GM21529 (cell line): ENCODE measurements around the gene RTKN2.
"Not testable (repeated sequence)": the region's sequence is repeated elsewhere in the genome, so short reads cannot be mapped to it uniquely, and the experiment has no call there.

Experiments
- ATAC-seq: cut with Tn5 transposase; IDR thresholded peaks from one replicate; pipeline ENCODE4 v1.9.1; 2021; ENCODE audit not compliant: unreplicated experiment

The RTKN2 gene

DNA sequence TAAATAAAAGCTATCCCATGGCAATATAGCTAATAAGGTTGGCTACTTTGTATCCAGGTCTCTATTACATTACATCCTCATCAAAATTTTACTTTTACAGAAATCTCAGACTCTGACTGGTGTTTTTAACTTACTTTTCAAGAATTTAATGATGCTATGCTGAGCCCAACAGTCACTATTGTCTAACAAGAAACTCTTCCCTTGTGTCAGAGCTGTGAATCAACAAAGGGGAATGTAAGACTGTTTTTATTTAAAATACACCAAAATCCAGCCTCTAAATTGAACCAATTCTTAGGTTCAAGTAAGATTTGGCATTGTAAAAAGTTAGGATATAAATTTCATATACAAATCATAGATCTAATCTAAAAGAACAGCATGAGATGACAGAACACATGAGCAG lies 7.0 kb downstream of the RTKN2 start:
- no peak for ATAC-seq

DNA sequence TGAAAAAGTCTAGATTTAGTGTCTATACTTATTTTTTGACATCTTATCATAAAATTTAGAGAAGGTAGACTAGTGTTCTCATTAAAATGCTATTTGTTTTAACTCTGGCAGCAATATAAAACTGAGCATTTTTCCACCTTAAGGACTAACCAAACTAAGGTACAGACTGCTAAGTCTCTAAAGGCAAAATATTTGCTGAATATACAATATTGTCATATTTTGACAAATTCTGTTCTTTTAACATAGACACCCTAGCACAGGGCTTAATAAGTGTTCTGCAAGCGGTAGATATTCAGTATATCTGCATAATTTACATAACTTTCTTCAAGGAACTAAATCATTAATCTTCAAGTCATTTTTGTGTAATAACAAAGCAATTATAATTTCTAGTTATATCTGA lies 8.6 kb downstream of the RTKN2 start:
- ATAC-seq: no peak

DNA sequence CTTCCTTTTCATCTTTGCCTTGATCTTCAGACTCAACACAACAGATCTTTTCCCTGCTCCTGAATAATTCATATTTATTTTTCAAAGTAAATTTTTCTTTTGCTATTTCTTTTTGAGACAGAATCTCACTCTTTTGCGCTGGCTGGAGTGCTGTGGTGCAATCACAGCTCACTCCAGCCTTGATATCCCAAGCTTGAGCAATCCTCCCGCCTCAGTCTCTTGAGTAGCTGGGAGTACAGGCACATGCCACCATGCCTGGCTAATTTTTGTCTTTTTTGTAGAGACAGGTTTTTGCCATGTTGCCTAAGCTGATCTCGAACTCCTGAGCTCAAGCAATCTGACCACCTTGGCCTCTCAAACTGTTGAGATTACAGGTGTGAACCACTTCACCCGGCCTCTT lies 9.2 kb downstream of the RTKN2 start:
- ATAC-seq: no peak

DNA sequence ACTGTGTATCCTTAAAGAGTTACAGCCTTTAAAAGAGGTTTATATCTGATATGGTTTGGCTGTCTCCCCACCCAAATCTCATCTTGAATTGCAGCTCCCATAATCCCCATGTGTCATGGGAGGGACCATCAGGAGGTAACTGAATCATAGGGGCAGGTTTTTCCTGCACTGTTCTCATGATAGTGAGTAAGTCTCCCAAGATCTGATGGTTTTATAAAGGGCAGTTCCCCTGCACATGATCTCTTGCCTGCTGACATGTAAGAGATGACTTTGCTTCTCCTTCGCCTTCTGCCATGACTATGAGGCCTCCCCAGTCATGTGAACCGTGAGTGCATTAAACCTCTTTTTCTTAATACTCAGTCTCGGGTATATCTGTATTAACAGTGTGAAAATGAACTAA lies 9.7 kb downstream of the RTKN2 start:
- ATAC-seq: no peak

DNA sequence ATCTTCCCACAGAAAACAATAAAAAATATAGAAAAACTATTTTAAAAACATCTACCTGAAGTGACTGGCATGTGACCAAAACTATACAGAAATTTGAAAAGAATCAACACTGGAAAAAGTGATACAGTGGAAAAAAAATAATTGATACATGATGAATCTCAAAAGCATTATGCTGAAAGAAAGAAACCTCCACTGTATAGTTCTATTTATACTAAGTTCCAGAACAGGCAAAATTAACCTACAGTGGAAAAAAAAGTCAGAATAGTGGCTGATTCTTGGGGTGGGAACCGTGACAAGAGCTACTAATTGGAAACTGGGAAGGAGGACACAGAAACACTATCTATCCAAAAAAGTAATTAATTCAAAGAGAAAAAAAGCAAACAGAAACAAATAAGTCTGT lies 14.9 kb downstream of the RTKN2 start:
- ATAC-seq: no peak

DNA sequence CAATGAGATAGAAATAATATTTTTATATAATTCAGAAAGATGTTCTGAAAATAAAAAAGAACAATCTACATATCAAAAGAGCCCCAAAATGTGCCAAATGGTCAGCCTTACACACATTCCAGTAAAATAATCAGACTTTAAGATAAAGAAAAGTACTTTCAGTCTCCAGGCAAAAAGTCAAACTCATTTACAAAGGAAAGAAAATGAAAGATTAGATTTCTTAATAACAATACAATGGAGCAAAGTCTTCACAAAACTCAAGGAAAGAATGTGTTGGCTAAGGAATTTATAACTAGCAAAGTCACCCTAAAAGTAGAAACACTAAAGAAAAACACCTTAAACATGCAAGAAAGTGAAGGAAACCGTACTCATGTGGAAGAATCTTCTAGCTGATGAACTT lies 16.6 kb downstream of the RTKN2 start:
- no peak for ATAC-seq

DNA sequence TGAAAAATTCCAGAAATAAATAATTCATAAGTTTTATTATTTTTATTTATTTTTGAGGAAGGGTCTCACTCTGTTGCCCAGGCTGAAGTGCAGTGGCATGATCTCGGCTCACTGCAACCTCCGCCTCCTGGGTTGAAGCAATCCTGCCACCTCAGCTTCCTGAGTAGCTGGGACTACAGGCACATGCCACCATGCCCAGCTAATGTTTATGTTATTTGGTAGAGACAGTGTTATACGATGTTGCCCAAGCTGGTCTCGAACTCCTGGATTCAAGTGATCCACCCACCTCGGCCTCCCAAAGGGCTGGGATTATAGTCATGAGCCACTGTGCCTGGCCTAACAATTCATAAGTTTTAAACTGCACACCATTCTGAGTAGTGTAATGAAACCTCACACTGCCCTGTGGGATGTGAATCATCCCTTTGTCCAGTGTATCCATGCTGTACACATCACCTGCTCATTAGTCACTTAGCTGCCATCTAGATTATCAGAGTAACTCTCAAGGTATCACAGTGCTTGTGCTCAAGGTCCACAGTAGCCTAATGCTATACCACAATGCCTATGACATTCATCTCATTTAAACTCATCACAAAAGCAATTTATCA lies 17.9 kb downstream of the RTKN2 start:
- ATAC-seq: no peak

DNA sequence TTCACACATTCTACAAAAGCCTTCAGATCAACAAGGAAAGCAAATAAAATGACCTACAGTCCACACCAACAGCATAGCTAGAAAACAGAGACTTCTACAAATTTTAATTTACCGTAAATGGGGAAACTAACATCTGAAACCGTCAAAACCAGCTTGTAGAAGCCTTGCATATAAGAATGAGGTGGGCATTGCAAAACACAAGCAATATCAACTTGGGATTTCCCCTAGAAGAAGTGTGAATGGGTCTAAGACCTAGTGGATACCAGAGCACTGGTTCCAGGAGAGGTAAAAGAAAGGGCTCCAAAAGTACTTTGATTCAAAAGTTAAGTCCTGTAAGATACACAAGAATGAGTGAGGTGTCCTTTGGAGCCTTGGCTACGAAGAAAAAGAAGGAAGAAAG lies 18.7 kb downstream of the RTKN2 start:
- ATAC-seq: no peak

DNA sequence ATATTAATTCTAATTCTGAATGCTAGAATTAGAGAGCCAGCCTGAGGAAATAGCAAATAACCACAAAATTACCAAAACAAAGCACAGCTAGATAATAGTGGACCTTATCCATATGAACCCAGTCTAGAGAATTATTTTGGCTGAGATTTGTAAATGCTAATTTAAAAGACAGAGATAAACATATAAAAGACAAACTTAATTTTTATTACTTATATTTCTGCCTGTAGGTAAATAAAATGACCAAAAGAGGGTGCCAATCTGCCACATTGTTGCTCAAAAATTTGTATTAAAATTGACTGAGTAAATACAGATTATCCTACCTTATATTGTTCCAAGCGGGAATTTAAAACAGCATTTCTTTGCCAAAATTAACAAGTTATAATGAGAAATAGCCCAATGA lies 20.2 kb downstream of the RTKN2 start:
- ATAC-seq: no peak

DNA sequence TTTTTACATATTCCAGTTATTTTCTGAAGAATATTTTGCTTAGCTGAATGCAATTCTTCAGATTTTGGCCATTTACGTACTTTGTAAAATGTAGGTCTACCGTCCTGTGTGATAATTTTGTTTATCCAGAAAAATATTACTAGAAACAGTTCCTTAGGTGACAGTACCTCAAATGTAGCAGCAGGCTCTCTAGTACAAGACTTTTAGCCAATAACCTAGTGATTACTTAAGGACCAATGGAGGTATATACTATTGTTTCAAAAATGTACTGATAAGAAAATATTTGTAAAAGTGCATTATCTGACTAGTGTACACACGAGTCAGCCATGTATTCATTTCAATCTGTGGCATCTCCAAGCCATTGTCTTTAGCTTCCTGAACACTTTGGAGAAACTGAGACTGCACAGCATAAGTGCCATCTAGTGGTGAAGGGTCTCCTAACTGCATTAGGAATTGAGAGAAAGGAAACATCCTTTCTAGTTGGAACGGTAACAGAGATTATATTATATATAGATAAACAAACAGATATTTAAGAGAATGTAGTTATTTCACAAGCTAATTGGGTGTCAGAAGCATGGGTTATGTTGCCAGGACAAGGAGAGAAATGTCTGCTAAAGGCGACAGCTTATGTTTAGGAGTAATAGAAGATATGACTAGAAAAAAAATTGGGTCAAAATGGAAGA lies 23.7 kb downstream of the RTKN2 start:
- ATAC-seq: peak; percentile 69

DNA sequence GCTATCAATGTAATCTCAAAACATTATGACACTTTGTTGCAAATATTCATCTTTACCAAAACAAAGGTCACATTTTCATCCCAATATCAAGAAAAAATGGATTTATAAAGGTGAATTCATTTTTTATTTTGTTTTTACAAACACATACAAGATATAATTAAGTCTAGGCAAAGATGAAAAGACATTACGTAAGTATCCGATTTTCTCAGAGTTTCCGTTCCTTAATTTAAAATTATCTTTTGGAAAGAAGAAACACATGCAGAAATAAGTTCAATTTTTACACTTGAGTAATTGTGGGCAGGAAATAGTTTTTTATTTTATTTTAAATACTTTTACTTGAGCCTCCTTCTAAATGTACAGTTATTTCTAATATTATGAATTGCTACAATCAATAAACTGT lies 24.6 kb downstream of the RTKN2 start:
- no peak for ATAC-seq

DNA sequence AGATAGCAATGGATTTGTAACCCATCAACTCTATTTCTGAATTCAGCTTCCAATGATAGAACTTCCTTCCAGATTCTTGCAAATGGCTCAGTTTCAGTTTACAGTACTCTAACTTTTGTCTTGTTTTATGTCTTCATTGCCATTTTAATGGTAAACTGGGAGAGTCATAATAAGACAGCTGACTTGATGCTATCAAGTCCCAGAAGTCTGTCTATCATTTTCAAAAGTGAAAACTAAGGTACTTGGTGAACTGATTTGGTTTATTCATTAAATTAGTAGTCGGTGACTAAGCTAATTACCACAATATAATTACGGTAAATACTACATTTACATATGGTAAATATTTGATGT lies 25.0 kb downstream of the RTKN2 start:
- ATAC-seq: peak; percentile 38

DNA sequence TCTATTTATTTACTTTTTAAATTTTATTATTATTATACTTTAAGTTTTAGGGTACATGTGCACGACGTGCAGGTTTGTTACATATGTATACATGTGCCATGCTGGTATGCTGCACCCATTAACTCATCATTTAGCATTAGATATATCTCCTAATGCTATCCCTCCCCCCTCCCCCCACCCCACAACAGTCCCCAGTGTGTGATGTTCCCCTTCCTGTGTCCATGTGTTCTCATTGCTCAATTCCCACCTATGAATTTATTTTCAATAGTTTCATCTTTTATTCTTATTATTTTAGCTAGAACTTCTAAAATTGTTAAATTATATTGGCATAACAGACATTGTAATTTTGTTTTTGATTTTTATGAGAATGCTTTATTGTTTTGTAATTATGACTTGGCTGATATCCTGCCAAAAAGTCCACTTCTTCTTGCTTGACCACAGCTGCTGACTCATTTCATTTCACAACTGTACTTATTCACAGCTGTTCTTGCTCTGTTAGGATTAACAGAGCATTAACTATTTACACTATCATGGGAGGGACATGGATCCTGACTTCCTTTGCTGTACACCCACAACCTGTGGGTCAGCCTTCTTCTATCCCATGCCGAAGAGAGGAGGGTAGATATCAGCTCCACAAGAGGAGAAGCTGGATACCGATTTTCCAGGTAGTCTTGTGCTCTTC lies 25.5 kb downstream of the RTKN2 start:
- ATAC-seq: peak; percentile 84

DNA sequence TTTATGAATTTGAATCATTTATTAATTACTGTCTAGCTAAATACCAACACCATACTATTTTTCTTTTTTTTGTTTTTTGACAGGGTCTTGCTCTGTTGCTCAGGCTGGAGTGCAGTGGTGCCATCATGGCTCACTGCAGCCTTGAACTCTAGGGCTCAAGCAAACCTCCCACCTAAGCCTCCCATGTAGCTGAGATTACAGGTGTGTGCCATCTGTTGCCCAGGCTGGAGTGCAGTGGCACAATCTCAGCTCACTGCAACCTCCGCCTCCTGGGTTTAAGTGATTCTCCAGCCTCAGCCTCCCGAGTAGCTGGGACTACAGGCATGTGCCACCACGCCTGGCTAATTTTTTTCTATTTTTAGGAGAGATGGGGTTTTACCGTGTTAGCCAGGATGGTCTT lies 27.1 kb downstream of the RTKN2 start:
- not testable (repeated sequence) for ATAC-seq

DNA sequence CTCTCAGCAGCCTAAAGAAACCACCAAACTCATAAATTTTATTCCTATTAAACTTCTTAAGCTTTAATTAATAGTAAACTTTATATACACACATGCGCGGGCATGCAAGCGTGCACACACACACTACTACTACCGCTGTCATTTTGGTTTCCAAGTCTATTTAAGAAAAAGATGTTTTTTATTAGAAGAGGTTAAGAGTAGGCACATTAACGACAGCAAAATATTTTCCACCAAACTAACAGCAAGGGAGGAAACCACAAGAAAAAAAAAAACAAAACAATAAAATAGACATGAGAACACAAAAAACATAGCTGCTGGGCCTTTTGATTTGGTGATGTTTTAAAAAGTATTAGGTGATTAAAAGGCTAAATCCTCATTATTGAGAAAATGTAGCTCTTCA lies 28.6 kb downstream of the RTKN2 start:
- no peak for ATAC-seq

DNA sequence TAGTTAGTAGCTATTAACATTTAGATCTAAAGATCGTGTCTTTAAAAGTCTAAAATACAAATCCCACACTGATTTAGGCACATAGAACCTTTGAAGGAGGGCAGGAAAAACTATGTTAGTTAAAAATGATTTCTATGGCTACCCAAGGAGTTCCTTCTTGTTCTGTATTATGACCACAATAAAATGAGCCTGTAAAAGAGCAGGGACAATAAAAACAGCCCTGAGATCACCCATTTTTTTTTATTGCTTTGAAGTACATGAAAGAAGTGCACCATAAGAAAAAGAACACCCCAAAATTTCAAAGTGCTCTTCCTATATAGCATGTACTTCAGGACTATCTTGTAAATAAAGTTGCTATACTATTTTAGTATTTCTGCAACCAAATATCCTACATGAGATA lies 29.8 kb downstream of the RTKN2 start:
- ATAC-seq: no peak

DNA sequence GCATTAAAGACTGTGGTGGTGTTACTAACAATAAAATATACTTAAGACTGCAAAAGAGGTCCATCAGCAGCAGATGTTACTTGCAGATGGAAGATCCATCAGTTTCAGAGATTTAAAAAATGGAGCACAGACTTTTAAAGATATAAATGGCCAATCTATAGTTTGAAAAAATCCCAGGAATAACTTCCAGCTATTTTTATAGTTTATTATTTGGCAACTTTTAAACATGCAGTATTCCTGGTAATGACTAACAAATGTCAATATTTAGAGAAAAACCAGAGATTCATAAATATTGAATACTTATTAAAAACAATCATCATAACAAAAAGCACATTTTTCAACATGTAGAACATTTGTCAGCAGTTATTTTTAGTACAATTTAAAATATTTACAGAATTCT lies 30.7 kb downstream of the RTKN2 start:
- ATAC-seq: no peak

DNA sequence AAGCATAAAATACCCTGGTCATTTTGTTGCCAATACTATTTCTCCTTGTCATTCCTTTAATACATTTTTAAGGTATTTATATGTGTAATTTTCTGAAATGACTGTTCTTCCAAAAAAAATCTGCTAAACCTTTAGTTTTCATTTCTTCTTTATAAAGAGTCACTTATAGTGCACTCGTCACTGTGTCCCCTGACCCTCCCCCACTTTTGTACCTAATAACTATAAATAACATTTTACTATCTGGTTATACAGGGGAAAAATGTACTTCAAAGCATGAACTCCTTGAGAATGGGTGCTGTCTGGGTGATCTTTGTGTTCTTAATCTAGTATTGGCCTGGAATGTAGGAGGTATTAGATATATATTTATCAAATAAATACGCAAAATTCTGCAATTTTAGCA lies 31.1 kb downstream of the RTKN2 start:
- ATAC-seq: no peak

DNA sequence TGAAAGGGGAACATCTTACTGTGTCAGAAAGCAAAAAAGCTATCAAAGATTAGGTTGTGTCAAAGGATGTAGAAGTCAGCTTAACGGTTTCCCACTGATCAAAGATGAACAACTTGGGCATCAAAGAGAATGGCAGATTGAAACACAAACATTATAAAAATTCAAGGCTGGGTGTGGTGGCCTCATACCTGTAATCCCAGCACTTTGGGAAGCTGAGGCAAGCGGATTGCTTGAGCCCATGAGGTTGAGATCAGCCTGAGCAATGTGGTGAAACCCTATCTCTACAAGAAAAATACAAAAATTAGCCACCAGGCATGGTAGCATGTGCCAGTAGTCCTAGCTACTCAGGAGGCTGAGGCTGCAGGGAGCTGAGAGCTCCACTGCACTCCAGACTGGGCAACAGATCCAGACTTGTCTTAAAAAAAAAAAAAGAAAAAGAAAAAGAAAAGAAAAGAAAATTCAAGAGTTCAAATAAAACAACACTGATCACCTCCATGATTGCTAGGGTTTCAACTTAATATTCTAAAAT lies 34.5 kb downstream of the RTKN2 start:
- no peak for ATAC-seq

DNA sequence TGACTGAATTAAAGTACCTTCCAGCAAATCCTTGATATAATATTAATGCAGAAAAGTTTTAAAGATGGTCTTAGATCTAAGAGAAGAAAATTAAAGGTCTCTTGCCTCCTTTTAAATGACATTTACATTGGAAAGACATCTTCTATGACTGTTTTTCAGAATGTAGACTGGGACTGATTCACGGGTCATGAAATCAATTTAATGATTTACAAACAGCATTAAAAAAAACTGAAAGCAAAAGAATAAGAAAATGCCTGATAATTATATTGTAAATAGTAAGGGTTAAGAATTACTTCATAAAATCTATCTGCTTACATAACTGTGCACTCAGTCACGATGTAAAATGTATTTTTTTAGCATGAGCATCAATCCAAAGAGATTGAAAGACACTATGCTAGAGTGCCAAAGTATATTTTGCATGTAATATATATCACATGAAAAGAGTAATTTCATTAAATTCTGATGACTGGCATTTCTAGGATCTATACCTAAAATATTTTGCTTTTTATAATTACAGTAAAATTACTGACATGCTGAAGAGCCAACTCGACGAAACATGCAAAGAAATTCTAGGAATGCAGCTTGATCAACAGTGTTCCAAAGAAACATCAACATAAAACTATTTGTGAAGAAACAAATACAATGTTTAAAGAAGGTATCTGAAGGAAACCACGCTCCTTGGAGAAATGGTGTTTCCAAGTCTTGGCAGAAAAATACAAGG lies 35.1 kb downstream of the RTKN2 start:
- no peak for ATAC-seq

DNA sequence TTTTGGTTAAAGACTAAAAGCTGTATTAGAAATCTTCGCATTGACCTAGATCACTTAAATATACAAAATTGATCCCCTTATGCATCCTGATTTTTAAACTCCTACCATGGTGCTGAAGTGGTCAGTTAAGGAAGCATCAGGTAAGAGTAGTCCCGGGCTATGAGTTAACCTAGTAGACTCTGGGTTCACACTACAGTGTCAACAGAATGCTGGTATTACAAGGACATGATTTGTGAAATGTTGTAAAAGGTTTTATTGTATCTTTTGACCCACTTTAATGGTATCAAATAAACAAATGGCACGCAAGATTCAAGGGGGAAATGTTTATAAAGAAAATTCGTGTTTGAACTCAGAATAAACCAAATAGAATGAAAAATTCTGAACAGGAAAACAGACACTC lies 36.8 kb downstream of the RTKN2 start:
- ATAC-seq: no peak

DNA sequence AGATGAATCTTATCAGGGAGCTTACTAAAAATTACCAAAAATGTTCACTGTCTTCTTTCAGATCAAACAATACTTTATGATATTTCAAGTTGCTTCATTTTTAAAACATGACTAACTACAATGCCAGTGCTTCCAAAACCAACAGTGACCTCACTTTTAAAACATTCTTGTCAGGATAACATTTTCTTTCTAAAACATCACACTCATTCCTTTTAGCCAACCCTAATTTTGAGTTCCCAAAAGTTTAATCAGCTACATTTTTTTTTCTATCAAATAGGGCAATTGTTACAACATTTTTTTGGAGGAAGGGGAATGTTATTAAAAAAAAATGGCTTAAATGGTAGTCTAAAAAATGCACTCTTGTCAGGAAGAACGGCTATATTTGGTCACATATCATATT lies 37.3 kb downstream of the RTKN2 start:
- ATAC-seq: no peak
